Skeletal muscle tissue (tissue), 4 donors: ENCODE data around the gene DRC1. TPM values are rescaled to one million over a fixed set of nuclear protein-coding genes. Genes with fewer than 3 reads are reported as not detected.

Source experiments
- H3K27ac ChIP-seq: one replicate; pipeline ENCODE4 v1.7.0; 2013; ENCODE audit warnings: mild to moderate bottlenecking, low read depth, low read length, inconsistent platforms
- H3K27me3 ChIP-seq, 3 donors: one replicate each; pipeline ENCODE4 v1.7.0; 2013; ENCODE audit warnings: low read length in 3 of 3; ENCODE audit not compliant: control insufficient read depth in 3 of 3, insufficient read depth in 3 of 3
- H3K36me3 ChIP-seq, 3 donors: one replicate each; pipeline ENCODE4 v1.7.0; 2013; ENCODE audit warnings: low read length in 3 of 3; ENCODE audit not compliant: control insufficient read depth in 3 of 3, insufficient read depth in 3 of 3
- H3K4me1 ChIP-seq, 3 donors: one replicate each; pipeline ENCODE4 v1.7.0; 2013; ENCODE audit warnings: low read length in 3 of 3, mild to moderate bottlenecking in 3 of 3; ENCODE audit not compliant: control insufficient read depth in 3 of 3, insufficient read depth in 3 of 3
- H3K4me3 ChIP-seq, 3 donors: one replicate each; pipeline ENCODE4 v1.7.0; 2013; ENCODE audit warnings: low read length in 3 of 3
- H3K9ac ChIP-seq, 3 donors: one replicate each; pipeline ENCODE4 v1.7.0; 2013; ENCODE audit warnings: low read length in 3 of 3, mild to moderate bottlenecking in 3 of 3, moderate library complexity in 2 of 3, low read depth in 1 of 3
- H3K9me3 ChIP-seq, 3 donors: one replicate each; pipeline ENCODE4 v1.7.0; 2013; ENCODE audit warnings: low read length in 3 of 3; ENCODE audit not compliant: control insufficient read depth in 3 of 3
- total RNA-seq: library from RNA; depleted of rRNA; stranded (reverse); fragments of >200 nt; gene quantifications from one replicate; pipeline ENCODE4 v1.2.3, GENCODE V29; 2014
- donor health status: Osteomylitis.

DRC1 gene
- total RNA-seq, 1 donor from 2014 or later, result 2.1 TPM

DNA sequence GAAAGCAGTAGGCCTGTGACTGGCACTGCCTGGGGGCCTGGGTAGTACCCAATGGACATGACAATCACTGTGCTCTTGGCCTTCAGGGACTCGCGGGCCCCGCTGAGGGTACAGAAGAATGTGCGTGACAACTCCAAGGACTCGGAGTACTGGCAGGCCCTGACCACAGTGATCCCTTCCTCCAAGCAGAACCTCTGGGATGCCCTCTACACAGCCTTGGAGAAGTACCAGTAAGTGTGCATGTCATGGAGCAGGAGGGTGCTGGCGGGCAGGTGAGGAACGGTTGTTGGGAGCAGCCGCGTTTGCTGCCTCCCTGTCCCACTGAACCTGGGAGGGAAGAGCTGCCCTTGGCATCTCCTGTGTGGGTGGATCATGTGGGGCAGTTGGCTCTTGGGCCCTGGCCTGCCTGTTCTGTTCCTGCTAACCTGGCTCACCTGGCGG, 52.9 kb downstream of the DRC1 start:
- no peak overlapping the region for H3K4me3 ChIP-seq
- H3K27me3 ChIP-seq, result no peaks in the 10 kb centered on the region
- no peak overlapping the region for H3K27ac ChIP-seq
- H3K4me1 ChIP-seq, result peaks cover 0 to 8% (median 3%) of the 10 kb centered on the region in 3 donors
- H3K9me3 ChIP-seq, result no peaks in the 10 kb centered on the region
- no peak overlapping the region for H3K9ac ChIP-seq
- no peaks in the 10 kb centered on the region for H3K36me3 ChIP-seq

DNA sequence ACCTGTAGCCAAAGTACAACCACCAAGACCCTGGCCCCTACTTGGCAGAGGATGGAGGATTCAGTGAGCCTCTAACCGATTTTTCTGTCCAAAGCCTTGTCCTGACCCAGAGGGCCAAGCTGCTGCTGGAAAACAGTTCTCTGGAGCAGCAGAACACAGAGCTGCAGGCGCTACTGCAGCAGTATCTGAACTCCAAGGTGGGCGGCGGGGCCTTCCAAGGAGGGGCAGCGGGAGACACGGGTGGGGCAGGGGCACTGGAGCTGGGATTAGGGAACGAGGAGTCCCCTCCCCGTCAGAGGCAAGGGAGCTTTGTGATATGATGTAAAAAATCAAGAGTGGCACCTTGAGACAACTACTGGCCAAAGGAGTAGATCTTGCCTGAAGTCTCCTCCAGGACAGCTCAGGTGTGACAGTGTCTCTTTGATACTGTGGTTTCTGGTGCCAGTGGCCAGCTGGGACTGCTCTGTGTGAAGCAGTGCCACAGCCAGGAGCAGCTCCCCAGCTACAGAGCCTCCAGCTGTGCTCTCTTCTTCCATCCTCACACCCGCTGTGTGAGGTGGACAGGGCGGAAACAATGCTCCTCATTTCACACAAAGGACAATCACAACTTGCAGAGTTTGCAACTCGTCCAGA, 53.4 kb downstream of the DRC1 start:
- no peaks in the 10 kb centered on the region for H3K36me3 ChIP-seq
- no peak overlapping the region for H3K9ac ChIP-seq
- no peaks in the 10 kb centered on the region for H3K9me3 ChIP-seq
- peaks cover 0 to 8% (median 3%) of the 10 kb centered on the region in 3 donors for H3K4me1 ChIP-seq
- H3K27ac ChIP-seq, result no peak overlapping the region
- H3K4me3 ChIP-seq, result no peak overlapping the region
- H3K27me3 ChIP-seq, result no peaks in the 10 kb centered on the region

DNA sequence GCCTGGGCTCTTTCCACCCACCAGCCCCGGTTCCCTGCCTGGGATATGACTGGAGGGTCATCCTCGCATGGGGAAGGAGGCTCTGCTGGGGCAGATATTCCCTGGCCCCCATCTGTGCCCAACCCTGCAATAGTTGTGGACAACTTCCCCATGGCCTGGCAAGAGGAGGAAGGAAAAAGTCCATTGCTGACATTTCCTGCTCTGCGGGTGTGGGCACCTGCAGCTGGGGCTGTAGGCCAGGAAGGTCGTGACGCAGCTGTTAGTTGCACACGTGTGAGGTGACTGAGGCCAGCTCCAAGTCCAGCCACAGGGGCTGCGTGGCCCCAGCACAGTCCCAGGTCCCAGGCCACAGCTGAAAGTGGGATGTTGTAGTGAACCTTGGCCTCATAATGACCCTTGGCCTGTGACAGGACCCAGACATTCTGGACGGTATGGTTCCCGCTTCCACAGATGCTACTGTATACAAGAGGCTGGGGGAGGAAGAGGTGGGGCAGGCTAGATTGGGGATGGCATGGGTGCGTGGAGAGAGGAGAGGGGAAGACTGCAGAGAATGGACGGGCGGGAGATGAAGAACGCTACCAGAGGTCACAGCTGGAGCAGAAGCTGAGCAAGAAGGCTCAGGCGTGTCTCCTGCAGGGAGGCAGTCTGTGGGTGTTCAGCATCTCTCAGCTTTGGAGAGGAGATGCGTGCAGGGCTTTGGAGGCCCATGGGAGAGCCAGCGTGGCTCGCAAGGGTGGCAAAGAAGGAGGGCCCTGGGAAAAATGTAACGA, 54.1 kb downstream of the DRC1 start:
- no peaks in the 10 kb centered on the region for H3K27me3 ChIP-seq
- H3K9ac ChIP-seq, result no peak overlapping the region
- no peak overlapping the region for H3K27ac ChIP-seq
- no peaks in the 10 kb centered on the region for H3K36me3 ChIP-seq
- H3K4me1 ChIP-seq, result peaks cover 0 to 8% (median 3%) of the 10 kb centered on the region in 3 donors
- H3K4me3 ChIP-seq, result no peak overlapping the region
- no peaks in the 10 kb centered on the region for H3K9me3 ChIP-seq

DNA sequence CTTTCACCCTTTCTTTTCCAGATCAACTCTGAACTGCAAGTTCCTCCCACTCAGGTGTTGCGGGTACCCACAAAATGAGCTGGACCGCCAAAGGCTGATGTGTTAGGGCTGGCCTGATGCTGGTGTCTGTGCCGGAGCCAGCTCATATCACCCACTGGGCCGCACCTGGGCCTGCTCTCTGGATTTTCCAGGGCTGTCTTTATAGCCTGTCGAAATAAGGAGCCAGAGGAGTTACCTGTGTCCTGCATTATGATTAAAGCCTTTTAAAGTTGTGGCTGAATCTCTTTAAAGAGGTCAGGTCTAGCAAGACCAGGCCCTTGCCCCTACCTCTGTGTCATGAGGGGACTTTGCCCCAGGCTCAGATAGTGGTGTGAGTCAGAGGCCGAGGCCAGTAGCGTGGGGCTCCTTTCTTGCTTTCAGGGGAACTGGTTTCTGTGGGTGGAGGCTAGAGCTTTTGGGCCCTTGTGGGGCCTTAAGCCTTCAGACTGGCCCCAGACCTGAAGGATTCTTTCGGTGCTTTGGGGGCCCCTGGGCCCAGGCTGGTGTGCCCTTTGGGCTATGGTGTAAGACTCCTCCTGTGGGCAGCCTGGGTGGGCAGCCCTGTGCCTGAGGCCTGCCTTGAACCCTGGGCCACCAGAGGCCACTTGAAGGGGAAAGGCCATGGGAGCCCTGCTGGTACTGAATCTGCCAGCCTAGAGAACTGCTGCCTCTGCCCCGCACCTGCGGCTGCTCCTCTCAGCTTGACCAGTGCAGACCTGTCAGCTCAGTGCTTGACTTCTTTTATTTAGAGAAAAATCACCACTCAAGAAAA, 54.9 kb downstream of the DRC1 start:
- Histone ChIP-seq H3K27me3 (no peaks in the 10 kb centered on the region), H3K4me3 (no peak overlapping the region), H3K9ac (no peak overlapping the region), H3K27ac (no peak overlapping the region), H3K9me3 (no peaks in the 10 kb centered on the region), H3K4me1 (peaks cover 0 to 8% (median 3%) of the 10 kb centered on the region in 3 donors), H3K36me3 (no peaks in the 10 kb centered on the region)

DNA sequence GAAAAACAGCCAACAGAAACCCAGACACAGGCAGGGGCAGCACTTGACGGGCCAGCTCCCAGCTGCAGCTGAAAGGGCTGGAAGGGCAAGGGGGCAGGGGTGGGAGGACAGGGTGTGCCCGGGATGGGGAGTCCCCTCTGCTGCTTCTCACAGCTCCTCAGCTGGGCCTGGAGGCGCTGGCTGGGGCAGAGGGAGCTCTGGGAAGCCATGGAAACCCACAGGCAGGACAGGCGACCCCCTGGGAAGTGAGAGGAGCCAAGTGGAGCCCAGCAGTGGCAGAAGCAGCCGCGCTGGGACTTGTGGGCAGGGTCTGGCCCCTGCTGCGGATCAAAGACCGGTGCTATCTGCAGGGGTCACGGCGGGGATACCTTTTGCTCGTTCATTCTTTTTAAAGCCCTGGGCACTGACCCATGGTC, 55.5 kb downstream of the DRC1 start:
- H3K9ac ChIP-seq, result no peak overlapping the region
- H3K27me3 ChIP-seq, result no peaks in the 10 kb centered on the region
- no peaks in the 10 kb centered on the region for H3K9me3 ChIP-seq
- H3K4me1 ChIP-seq, result peaks cover 0 to 8% (median 5%) of the 10 kb centered on the region in 3 donors
- H3K36me3 ChIP-seq, result no peaks in the 10 kb centered on the region
- no peak overlapping the region for H3K27ac ChIP-seq
- H3K4me3 ChIP-seq, result no peak overlapping the region

DNA sequence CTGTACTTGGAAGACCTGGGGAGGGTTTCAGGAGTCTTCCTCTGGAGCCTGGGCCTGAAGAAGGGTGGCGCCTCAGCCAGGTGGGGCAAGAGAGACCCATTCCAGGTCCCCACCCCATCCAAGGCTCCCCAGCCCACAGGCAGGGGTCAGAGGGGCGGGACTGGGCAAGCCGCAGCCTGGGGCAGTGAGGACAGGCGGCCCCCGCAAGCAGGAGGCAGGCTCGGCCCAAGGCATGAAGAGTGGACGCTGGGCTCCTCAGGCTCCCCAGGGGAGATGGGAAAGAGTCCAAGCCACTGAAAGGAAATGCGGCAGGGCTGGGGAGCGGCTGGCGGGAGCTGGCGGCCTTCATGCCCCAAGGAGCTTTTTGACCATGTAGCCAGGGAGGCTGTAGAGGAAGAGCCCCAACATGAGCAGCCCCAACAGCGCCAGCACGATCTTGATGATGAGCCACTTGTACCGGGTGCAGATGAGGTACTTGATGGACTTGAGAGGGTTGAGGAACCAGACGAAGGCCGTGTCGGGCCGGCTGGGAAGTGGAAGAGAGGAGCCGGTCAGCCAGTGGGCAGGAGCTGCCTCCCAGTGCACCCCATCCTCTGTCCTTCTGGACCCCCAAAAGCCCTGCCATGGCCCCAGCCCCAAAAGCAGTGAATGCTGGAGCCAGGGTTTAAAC, 56.1 kb downstream of the DRC1 start:
- Histone ChIP-seq H3K27me3 (no peaks in the 10 kb centered on the region), H3K9ac (no peak overlapping the region), H3K4me1 (peaks cover 5 to 14% (median 11%) of the 10 kb centered on the region in 3 donors), H3K9me3 (no peaks in the 10 kb centered on the region), H3K4me3 (no peak overlapping the region), H3K27ac (no peak overlapping the region), H3K36me3 (no peaks in the 10 kb centered on the region)

DNA sequence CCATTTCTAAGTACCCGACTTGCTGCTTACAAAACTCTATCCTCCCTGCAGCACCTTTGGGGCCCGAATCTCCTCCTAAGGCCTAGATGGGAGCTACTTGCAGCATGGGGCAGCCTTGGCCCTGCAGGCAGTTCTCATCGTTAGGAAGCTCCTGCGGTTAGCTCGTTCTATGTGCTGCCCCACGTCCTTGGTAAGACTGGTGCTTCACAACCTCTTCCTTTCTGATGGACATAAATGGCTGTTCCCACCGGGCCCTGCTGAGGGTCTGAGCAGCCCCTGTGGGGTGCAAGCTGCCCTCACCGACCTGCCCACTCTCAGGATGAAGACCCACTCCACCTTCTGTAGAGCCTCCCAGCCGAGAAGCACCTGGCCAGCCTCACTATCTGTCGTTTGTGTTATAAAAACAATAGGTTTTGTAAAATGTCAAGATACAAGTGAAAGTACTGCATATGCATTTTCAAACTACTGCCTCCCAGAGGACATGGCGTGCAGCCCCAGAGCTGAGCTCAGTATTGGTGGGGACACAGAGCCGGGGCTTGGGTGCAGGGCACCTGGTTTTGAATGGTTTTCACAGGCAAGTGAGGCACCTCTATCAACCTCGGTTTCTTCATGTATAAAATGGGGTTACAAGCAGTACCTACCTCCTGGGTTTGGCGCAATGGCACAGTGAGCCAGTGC, 56.8 kb downstream of the DRC1 start:
- Histone ChIP-seq H3K4me3 (no peak overlapping the region), H3K9ac (no peak overlapping the region), H3K4me1 (peaks cover 5 to 18% (median 12%) of the 10 kb centered on the region in 3 donors), H3K36me3 (no peaks in the 10 kb centered on the region), H3K27me3 (no peaks in the 10 kb centered on the region), H3K27ac (no peak overlapping the region), H3K9me3 (no peaks in the 10 kb centered on the region)

DNA sequence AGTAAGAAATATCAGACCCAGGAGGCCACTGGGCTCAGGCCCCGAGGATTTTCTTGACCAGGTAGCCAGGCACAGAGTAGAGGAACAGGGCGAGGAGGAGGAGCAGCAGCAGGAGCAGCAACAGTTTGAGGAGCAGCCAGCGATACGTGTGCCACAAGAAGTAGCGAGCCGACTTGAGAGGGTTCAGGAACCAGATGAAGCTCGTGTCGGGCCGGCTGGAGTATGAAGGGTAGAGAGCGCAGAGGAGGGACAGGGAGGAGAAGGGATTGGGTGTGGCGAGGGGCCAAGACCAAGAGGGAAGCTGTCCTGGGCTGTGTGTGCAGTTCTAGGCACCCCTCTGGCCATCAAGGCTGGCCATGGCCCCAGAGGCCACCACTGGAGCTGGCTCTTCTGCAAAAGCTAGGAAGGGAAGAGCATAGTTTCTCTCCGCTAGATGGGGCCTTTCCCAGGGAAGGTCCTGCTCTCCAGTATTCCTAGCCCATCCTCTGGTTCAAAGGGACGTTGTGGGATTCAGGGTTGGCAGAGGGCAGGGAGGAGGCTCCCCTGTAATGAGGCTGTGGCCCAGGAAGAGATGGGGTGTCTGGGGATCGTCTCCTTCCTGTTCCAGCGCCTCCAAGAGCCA, 58.4 kb downstream of the DRC1 start:
- Histone ChIP-seq H3K27ac (no peak overlapping the region), H3K36me3 (no peaks in the 10 kb centered on the region), H3K9me3 (no peaks in the 10 kb centered on the region), H3K4me1 (peaks cover 5 to 18% (median 12%) of the 10 kb centered on the region in 3 donors), H3K9ac (no peak overlapping the region), H3K4me3 (no peak overlapping the region), H3K27me3 (no peaks in the 10 kb centered on the region)

DNA sequence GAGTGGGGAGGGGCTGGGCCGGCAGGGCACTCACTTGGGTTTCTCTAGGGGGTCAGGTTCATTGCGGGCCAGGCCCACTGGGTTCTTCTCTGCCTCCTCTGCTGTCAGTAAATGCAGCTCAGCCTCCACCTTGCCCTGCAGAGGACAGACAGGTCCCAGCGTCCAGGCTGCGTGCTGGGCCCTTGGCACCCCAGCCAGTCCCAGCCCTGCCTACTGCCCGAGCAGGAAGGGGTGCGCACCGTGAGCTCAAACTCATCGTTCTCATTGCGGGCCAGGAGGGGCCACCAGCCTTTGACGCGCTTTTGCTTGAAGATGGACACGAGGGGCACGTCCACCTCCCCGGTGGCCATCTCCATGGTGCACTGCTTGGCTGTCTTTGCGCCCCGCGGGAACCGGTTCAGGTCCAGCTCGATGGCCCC, 58.9 kb downstream of the DRC1 start:
- Histone ChIP-seq H3K9me3 (no peaks in the 10 kb centered on the region), H3K9ac (no peak overlapping the region), H3K27ac (no peak overlapping the region)

More for the DNA sequence above, 58.9 kb downstream of the DRC1 start:
- no peaks in the 10 kb centered on the region for H3K36me3 ChIP-seq
- H3K4me3 ChIP-seq, result no peak overlapping the region
- peaks cover 5 to 14% (median 12%) of the 10 kb centered on the region in 3 donors for H3K4me1 ChIP-seq
- no peaks in the 10 kb centered on the region for H3K27me3 ChIP-seq
